ENCODE results near the gene CD1D. TPM values are rescaled to one million over a fixed set of nuclear protein-coding genes. Genes with fewer than 3 reads are reported as not detected.
"Not testable (repeated sequence)": the region's sequence is repeated elsewhere in the genome, so short reads cannot be mapped to it uniquely, and the experiment has no call there.

The CD1D gene
- total RNA-seq, 3 donors from 2014 or later = 0.96 to 2.0 (median 1.8) TPM

GRCh38 chr1:158155673-158156072 is 25.0 kb upstream of the CD1D start:
- DNase-seq (ENCODE audit: low spot score in 2 of 2) = no peak
- no peaks in the 10 kb centered on the region for H3K4me1 ChIP-seq
- no peaks in the 10 kb centered on the region for H3K9me3 ChIP-seq
- intact Hi-C loops (cut with DNase I; ENCODE audit: low total_unique reads) = no loop called here
- no peak overlapping the region for H3K27ac ChIP-seq
- peaks cover 0 to 5% of the 10 kb centered on the region in 2 donors for H3K27me3 ChIP-seq
- no peak for TF ChIP-seq CTCF (IDR thresholded peaks at IDR 0.05)
- TF ChIP-seq POLR2AphosphoS5 (IDR thresholded peaks at IDR 0.05) = no peak
- TF ChIP-seq POLR2A (IDR thresholded peaks at IDR 0.05) = no peak
- no peaks in the 10 kb centered on the region for H3K36me3 ChIP-seq
- no peak overlapping the region for H3K4me3 ChIP-seq

- H3K27me3 ChIP-seq = peaks cover 0 to 5% of the 10 kb centered on the region in 2 donors
- no peaks in the 10 kb centered on the region for H3K4me1 ChIP-seq
- no peaks in the 10 kb centered on the region for H3K9me3 ChIP-seq
- no peaks in the 10 kb centered on the region for H3K36me3 ChIP-seq
- no peak overlapping the region for H3K4me3 ChIP-seq
- intact Hi-C loops (cut with DNase I; ENCODE audit: low total_unique reads) = no loop called here
- no peak for DNase-seq (ENCODE audit: low spot score in 2 of 2)
- H3K27ac ChIP-seq = no peak overlapping the region
- TF ChIP-seq CTCF (IDR thresholded peaks at IDR 0.05) (no peak), POLR2AphosphoS5 (IDR thresholded peaks at IDR 0.05) (no peak), POLR2A (IDR thresholded peaks at IDR 0.05) (no peak)
These were observed 21.1 kb upstream of the CD1D start for GRCh38 chr1:158159597-158159996.

GRCh38 chr1:158161446-158161845 is 19.2 kb upstream of the CD1D start:
- Histone ChIP-seq H3K9me3 (no peaks in the 10 kb centered on the region), H3K27me3 (peaks cover 0 to 5% of the 10 kb centered on the region in 2 donors), H3K4me1 (no peaks in the 10 kb centered on the region), H3K36me3 (no peaks in the 10 kb centered on the region), H3K4me3 (no peak overlapping the region), H3K27ac (no peak overlapping the region)
- DNase-seq (ENCODE audit: low spot score in 2 of 2) = no peak
- intact Hi-C loops (cut with DNase I; ENCODE audit: low total_unique reads) = no loop called here
- TF ChIP-seq POLR2AphosphoS5 (IDR thresholded peaks at IDR 0.05) (no peak), CTCF (IDR thresholded peaks at IDR 0.05) (no peak), POLR2A (IDR thresholded peaks at IDR 0.05) (no peak)

- no peak for DNase-seq (ENCODE audit: low spot score in 2 of 2)
- Histone ChIP-seq H3K27me3 (peaks cover 0 to 5% of the 10 kb centered on the region in 2 donors), H3K4me3 (no peak overlapping the region), H3K4me1 (no peaks in the 10 kb centered on the region), H3K36me3 (no peaks in the 10 kb centered on the region), H3K27ac (no peak overlapping the region), H3K9me3 (no peaks in the 10 kb centered on the region)
- no peak for TF ChIP-seq POLR2A (IDR thresholded peaks at IDR 0.05)
- no peak for TF ChIP-seq CTCF (IDR thresholded peaks at IDR 0.05)
- no peak for TF ChIP-seq POLR2AphosphoS5 (IDR thresholded peaks at IDR 0.05)
- intact Hi-C loops (cut with DNase I; ENCODE audit: low total_unique reads) = no loop called here
These were observed 17.4 kb upstream of the CD1D start for GRCh38 chr1:158163000-158163947.

- Histone ChIP-seq H3K27me3 (no peaks in the 10 kb centered on the region), H3K36me3 (no peaks in the 10 kb centered on the region)
These were observed 11.6 kb upstream of the CD1D start for GRCh38 chr1:158169105-158169504.

GRCh38 chr1:158175915-158176314 is 4.8 kb upstream of the CD1D start:
- intact Hi-C loops (cut with DNase I; ENCODE audit: low total_unique reads); DNase-seq (ENCODE audit: low spot score in 2 of 2); H3K27ac ChIP-seq; H3K36me3 ChIP-seq; H3K9me3 ChIP-seq; H3K4me1 ChIP-seq; H3K4me3 ChIP-seq: not testable (repeated sequence)
- peaks cover 0 to 17% of the 10 kb centered on the region in 2 donors for H3K27me3 ChIP-seq

More at GRCh38 chr1:158169105-158169504, 11.6 kb upstream of the CD1D start:
- intact Hi-C loops (cut with DNase I; ENCODE audit: low total_unique reads) = no loop called here
- Histone ChIP-seq H3K4me1 (no peaks in the 10 kb centered on the region), H3K27ac (no peak overlapping the region), H3K9me3 (no peaks in the 10 kb centered on the region), H3K4me3 (no peak overlapping the region)
- TF ChIP-seq CTCF (IDR thresholded peaks at IDR 0.05) = no peak
- TF ChIP-seq POLR2A (IDR thresholded peaks at IDR 0.05) = no peak
- TF ChIP-seq POLR2AphosphoS5 (IDR thresholded peaks at IDR 0.05) = no peak
- DNase-seq (ENCODE audit: low spot score in 2 of 2) = no peak
